GF-D8 (cell line): ENCODE results near the gene CCDC190.
A peak's percentile ranks its signal among the peaks of the same experiment; 100 is the strongest.
"Not testable (repeated sequence)": the region's sequence is repeated elsewhere in the genome, so short reads cannot be mapped to it uniquely, and the experiment has no call there.

Source experiments
- DNase-seq: peaks from one replicate; lab custom pipeline; 2025; lab: John Stamatoyannopoulos, UW

Gene CCDC190

DNA sequence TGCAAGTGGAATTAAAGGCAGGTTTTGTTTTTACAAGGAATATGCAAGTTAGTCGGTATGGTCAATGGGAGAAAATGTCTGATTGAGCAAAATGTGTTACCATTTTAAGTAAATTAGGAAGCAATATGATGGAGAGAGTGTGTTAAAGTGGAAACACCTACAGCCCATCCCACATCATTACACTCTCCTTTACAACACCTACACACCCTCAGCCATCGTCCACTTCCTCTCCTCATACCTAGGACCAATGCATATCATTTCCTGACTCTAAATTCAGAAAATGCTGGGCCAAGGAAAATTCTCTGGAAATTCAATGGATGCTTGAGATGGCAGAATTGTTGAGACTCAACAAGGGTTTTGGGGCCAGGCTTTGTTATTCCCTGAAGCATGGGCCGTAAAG, 16.4 kb upstream of the CCDC190 start:
- DNase-seq = no peak

DNA sequence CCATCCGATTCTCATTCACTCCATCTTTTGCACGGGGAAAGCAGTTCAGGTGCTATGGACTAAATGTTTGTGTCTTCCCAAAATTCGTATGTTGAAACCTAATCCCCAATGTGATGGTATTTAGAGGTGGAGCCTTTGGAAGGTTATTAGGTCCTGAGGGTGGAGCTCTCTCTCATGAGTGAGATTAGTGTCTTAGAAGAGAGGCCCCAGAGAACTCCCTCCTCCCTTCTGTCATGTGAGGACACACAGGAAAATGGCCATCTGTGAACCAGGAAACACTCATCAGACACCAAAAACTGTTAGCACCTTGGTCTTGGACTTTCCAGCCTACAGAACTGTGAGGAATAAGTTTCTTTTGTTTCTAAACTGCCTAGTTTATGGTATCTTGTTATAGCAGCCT, 15.8 kb upstream of the CCDC190 start:
- DNase-seq = no peak

DNA sequence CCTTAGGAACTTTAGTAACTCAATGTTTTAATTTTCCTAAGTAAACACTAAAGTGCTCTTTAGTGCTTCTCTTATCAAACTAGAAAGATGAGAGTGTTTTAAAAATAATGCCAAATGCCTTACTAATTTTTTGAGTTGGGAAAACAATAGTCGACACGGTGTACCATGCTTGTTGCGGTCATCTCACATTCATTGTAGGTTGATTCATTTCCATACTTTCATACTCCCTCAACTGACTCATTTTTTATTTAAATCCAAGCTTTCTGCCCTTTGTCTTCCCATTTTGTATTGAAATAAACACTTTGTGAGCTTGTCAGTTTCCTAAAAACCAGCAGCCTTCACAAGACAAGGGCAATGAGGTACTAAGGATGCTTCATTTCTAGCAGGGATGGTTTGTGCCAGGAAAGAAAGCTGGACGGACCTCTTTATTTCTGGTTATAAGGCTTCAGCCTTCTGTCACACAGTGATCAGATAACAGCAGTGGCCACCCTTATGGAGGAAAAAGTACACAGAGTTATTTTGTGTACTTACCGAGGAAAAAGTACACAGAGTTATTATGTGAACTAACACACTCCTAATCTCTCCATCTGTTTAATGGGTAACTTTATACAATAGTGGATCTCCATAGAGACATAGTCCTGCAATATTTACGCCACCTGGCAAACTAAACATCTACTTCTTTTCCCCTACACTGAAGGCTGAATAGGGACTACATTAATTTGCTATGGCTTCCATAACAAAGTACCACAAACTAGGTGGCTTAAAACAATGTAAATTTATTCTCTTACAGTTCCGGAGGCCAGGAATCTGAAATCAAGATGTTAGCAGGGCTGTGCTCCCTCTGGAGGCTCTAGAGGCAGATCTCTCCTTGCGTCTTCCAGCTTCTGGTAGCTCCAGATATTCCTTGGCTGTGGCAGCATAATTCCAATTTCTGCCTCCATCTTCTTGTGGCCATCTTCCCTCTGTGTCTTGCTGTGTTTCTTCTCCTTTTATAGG, 13.0 kb upstream of the CCDC190 start:
- DNase-seq = no peak

DNA sequence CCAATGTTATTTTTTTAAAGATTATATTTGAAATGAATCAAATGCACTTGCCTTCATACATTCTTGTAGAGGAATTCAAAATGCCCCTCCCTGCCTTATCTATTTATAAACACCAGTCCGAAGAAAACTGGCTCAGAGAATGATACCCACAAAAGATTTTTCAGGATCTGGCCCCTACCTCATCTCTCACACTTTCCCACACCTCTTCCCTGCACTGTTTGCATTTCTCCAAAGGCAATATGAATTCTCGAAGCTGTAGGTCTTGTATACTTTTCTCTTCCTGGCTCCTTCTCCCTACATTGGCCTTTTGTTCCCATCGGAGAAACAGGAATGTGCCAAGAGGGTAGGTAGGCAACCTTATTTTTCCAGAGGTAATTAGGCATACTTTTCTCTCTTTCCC, 12.0 kb upstream of the CCDC190 start:
- DNase-seq = no peak

DNA sequence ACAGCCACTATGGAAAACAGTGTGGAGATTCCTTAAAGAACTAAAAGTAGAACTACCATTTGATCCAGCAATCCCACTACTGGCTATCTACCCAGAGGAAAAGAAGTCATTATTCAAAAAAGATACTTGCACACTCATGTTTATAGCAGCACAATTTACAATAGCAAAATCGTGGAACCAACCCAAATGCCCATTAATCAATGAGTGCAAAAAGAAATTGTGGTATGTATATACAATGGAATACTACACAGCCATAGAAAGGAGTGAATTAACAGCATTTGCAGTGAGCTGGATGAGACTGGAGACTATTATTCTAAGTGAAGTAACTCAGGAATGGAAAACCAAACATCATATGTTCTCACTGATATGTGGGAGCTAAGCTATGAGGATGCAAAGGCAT, 10.4 kb upstream of the CCDC190 start:
- not testable (repeated sequence) for DNase-seq

DNA sequence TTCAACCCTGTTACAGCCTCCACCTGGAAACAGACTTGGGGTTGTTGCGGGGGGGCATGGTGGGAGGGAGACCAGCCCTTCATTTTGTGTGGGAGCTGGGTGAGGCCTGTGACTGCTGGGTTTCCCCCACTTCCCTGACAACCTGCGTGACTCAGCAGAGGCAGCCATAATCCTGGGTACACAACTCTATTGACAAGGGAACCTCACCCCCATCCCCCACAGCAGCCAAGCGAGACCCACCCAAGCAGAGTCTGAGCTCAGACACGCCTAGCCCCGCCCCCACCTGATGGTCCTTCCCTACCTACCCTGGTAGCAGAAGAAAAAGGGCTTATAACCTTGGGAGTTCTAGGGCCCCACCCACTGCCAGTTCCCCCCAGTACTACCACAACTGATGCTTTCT, 8.0 kb upstream of the CCDC190 start:
- DNase-seq = no peak

DNA sequence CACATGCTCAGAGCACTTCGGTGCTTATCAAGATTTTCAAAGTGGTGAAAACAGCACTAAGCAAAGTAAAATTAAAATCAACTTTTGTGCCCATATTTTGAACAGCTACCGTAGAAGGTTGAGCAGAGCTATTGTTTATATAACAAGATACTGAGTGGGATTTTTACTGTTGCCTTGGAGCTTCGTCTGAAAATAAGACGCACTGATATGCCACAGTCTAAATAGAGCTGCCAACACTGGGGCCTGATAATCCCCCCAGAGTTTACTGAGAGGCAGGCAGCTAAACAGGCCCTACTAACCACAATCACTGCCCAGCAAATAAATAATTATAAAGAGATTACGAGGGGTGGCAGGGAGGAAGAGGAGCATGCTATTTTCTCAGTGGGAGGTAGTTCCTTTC, 650 bp upstream of the CCDC190 start:
- no peak for DNase-seq

DNA sequence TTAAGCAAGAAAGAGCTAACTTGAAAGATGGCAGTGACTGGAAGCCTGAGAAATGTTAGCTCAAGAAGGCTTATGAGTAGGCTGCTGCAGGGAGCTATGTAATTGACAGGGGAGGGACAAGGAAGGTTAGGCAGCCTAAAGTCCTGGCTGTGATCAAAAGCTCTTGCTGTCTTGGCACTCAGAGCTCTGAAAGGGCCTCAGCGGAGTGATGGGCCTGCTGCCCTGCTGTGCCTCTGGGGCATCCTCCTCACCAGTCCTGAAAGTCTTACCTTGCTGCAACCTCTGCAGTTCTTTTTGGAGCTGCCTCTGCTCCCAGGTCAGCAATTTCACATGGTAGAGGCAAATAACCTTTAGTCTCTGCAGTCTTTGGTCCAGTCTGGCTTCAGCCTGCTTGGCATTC, 1.8 kb downstream of the CCDC190 start:
- no peak for DNase-seq

DNA sequence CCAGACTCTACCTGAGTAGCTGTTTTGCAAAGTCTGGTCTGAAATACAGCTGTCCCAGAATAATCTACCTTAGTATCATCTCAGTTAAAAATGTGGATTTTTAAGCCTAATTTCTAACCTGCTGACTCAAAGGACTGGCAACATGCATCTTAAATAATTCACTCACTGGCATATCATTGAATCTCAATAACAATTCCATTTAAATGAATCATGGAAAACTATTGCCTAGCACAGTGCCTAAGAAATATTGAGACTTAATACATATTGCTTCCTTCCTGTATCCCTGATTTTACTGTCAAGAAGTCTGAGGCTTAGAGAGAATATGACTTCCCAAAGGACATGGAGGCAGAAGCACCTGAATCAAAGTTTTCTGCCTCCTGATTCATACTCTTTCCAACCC, 3.1 kb downstream of the CCDC190 start:
- DNase-seq = no peak

DNA sequence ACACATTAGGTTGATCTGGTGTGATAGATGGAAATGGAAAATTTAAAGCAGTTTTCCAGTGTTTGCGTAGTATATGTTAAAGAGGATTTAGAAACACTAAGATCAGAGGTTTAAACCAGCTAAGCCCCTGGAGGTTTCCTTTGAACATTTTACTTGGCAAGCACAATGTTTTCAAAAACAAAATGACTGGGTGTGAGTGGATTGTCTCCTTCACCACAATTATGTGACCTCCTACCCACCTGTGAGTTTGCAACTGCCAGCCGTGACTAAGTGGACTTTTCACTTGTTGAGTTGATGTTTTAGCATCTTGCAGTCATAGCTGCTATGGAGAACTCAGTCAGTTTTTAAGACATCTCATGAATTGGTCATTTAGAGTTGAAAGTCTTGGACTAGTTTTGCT, 4.7 kb downstream of the CCDC190 start:
- DNase-seq = no peak

DNA sequence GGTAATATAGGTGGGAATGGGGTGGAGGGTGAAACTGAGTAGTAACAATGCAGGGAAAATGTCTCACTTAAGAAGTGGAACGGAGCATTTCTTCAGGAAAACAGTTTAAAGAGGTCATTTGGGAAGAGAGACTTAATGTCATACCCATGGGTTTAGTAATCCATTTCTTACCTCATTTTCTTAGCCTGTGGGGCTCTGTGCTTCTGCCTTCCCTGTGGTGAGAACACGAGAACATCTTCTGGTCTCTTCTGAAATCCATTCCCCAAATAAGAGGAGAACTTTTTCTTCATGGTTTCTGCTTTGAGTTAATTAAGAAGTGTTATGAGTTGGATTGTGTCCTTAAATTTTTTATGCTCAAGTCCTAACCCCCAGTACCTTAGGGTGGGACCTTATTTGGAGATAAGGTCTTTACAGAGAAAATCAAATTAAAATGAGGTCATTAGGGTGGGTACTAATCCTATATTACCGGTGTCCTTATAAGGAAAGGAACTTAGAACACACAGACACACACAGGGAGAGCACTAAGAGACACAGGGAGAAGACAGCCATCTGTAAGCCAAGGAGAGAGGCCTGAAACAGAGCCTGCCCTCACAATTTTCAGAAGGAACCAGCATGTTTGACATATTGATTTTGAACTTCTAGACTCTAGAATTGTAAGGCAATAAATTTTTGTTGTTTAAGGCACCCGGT, 5.4 kb downstream of the CCDC190 start:
- DNase-seq = no peak

DNA sequence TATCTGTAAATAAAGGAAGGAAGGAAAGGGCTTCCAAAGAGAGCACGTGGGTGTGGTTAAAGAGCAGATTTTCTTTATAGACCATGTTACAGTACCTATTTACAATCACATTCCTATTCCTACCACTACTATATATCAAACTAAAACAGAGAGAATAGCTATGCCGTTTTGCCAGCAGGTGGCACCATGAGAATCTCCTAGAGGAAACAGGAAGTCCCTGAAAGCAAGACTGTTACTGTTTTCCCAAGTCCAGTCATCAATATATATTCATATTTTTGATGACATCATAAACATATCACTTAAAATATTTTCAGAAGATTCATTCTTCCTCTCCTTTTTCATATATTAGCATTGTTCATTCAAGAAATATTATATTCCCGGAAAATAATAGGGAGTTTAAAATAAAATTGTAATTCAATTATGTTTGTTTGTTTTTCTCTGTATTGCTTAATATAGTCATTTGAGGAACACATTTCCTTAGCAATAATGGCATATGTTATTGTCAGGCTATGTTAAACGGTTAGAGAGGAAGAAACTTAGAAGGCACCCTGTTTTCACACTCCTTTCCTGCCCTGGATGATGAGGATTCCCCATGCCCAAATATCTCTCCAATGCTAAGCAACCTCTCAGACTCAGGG, 6.6 kb downstream of the CCDC190 start:
- peak; percentile 19 for DNase-seq

DNA sequence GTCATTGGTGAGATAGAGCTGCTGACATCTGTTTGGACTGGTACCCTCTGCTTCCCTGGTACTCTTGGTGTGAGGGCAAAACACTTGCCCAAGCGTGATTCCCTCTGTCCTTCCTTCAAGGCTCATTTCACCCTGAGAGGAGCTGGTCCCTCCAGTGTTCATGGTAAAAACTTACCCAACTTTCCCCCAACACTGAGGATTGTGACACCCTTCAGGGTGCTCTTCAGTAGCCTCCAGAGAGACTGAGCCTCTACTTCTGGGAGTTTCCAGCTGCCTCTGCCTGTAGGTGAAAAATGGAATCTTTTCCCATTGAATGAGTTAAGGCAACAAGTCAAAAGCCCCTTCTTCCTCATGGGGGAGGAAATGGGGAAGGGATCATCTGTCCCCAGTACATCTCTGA, 9.6 kb downstream of the CCDC190 start:
- DNase-seq = no peak

DNA sequence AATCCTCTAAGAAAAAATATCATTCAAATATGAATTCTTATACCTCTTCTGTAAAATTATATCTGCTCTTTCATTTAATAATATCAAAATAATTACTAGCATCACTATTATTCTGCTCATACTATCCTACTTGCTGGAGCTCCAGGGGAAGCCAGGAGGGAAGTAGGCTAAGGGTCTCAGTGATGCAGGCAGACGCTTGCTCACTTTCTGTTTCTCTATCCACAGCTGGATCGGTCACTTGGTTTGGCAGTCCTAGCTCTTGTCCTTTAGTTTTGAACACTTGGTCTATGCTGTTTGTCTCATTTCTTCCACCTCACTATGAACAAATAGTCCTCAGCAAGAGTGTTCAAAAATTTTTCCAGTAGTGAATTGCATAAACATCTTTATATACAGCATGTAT, 11.3 kb downstream of the CCDC190 start:
- no peak for DNase-seq

DNA sequence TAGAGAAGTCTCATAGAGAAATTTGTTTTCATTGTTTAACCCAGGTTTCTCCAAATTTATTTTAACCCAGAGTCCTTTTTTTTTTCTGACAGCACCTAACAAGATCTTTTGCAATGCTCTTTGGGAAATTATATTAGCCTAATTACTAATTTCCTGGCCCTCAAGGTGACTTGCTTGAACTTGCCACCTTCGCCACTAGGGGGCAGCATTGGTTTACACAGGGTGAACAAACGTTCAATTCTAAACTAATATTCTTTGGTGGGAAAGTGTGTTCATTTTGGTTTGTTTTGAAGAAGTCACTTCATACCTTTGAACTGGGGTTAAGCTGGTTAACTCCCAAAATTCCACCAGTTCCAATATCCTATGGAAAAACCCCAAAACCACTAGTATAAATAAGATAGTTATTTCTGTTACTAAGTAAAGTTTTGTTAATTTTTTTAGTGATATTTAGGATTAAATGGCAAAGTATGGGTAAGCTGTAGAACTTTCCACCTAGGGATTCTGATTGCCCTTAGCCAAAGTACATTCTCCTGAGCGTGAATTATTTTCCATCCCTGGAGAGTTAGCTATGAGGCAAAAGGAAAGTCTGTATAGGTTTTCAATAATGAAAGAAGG, 13.0 kb downstream of the CCDC190 start:
- no peak for DNase-seq

DNA sequence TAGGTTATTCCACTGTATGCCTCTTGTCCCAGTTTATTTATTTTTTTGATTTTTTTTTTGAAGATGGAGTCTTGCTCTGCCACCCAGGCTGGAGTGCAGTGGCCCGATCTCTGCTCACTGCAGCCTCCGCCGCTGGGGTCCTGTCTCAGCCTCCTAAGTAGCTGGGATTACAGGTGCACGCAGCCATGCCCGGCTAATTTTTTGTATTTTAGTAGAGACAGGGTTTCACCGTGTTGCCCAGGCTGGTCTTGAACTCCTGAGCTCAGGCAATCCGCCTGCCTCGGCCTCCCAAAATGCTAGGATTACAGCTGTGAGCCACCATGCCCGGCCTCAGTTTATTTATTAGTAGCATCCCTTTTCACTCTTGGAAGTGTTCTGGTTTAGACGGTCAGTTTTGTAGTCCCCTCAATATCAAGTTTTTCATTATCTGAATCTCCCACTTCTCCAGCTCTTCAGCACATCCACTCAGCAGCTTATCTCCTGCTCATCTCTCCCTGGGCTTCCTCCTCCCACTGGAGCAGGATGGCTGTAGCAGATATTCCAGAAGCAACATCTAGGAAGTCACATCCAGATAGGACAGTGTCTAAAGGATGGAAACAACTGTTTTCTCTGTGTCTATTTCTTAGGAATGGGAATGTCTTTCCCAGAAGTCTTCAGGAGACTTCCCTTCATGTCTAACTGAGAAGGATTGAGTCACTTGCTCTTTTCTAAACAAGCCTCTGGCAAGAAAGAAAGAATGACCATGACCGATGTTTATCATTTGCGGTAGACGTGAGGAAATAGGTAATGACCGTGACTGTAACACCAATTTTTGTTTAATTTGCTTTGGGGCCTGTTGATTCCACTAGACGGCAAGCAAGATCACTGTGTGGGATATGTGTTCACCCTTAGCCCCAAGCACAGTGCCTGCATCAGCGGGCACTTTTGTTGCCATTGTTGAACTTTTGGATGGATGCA, 14.4 kb downstream of the CCDC190 start:
- DNase-seq = no peak

DNA sequence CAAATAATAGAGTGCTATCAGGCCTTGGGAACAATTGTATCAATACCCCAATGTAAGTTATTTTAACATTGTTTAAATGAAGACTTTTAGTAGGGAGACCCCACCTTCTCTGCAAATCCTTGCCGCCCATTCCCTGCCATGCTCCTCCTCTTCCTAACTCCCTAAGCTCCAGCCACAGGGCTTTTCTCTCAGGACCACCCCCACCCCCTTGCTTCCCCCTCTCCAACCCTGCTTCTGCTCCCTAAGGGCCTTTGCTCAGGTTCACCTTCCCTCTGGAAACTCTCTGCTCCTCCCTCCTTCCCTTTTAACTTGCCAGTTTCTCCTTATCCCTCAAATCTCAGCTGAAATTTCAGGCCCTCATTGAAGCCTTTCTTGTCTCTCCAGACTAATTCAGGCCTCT, 16.8 kb downstream of the CCDC190 start:
- DNase-seq = no peak

DNA sequence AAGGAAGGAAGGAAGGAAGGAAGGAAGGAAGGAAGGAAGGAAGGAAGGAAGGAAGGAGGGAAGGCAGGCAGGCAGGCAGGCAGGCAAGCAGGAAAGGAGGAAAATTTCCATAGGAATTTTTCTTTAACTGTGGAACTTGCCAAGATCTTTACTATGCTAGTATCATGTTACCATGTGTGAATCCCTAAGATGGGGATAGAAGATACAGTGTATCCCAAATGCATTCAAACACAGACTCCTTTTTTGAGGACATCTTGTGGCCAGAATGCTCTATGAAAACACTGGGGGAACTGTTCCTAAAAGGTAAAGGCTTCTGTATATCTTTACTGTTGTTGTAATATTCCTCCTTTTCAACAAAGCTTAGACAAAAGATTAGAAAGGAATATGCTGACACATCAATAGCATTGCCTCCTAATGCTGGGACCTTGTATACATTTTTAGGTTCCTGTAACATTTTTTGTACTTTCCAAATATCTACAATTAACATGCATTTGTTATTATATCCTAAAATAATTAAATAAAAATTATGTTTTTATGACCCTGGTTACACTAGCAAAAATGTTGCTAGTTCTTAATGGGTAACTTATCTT, 20.6 kb downstream of the CCDC190 start:
- no peak for DNase-seq

DNA sequence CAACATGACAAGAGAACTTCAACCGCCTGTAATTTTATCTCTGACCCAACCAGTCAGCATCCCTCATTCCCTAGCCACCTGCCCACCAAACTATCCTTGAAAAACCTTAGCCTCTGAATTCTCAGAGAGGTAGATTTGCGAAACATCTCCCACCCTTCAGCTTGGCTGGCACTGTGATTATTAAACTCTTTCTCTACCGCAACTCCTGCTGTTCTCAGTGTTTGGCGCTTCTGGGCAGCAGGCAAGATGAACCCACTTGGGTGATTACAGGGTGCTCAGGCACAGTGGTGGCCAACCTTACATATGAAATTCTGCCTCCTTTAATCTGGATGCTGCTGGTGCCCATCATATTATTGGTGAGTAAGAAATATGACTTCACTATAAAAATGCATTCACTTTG, 22.1 kb downstream of the CCDC190 start:
- DNase-seq = no peak

DNA sequence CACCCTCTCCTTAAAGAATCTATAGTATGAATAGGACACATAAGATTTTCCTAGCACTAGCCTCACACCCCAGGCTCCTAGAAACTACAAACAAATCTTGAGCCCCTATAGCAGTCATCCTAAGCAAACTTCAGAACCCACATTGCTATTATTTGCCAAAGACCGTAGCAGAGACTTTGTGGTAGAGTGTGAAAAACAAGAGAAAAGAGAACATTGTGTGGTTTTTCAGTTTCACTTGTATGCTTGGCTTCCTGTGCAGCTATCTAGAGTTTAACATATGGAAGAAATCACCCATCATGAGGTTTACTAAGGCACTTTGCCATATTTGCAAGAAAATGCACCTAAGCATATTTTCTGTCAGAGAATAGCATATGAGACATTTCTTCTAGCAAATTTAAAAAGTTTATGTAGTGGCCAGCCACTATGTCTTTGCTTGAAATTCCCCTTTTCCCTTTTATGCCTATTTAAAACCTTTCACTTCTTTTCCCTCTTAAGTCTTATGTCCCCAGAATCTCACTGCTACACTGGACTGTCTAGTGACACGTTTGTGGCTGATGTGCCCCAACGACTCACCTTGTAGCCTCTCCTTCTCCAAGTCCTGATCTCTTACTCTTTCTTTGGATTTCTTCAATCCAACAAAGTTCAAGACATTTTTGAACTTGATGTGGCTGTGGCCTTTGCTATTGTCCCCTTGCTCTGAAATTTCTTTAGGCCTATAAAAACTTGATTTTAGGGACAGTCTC, 25.6 kb downstream of the CCDC190 start:
- no peak for DNase-seq
